ENCODE measurements around the gene APPL1.

Gene APPL1, protein sequence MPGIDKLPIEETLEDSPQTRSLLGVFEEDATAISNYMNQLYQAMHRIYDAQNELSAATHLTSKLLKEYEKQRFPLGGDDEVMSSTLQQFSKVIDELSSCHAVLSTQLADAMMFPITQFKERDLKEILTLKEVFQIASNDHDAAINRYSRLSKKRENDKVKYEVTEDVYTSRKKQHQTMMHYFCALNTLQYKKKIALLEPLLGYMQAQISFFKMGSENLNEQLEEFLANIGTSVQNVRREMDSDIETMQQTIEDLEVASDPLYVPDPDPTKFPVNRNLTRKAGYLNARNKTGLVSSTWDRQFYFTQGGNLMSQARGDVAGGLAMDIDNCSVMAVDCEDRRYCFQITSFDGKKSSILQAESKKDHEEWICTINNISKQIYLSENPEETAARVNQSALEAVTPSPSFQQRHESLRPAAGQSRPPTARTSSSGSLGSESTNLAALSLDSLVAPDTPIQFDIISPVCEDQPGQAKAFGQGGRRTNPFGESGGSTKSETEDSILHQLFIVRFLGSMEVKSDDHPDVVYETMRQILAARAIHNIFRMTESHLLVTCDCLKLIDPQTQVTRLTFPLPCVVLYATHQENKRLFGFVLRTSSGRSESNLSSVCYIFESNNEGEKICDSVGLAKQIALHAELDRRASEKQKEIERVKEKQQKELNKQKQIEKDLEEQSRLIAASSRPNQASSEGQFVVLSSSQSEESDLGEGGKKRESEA

DNA sequence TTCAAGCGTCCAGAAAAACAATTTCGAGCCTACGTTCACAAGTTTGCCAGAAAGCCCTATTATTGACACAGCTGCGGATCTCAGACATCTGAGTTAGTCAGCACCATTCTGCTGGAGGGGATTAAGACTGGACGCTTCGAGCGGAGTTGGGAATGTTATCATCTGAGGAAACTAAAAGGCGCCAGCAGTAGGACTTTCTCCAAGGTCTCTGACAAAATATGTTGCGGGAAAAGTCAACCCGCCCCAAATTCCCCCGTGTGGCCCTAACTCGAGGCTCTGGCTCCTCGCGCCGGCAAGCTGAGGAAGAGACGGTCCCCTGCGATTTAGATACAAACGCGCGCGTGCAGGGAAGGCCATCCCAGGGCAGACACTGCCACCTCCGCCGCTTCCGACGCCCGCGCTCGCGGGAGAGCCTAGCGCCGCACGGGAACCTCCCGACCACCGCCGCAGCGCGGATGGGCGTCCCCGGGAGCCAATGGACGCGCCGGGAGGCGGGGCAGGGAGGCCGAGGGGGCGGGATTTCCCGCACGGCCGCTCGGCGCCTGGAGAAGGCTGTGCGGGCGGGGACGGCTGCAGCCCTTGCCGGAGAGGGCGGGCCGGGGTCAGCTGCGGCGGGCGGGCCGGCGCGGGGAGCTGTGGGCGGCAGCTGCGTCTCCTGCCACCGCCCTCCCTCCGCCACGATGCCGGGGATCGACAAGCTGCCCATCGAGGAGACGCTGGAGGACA lies at the start of gene APPL1:
TSS of gene APPL1 (plus strand) at position 526 of the 726 bp plus-strand sequence. CDS start at position 681, 155 bp downstream.
- DNase-seq, result peak; percentile 80

DNA sequence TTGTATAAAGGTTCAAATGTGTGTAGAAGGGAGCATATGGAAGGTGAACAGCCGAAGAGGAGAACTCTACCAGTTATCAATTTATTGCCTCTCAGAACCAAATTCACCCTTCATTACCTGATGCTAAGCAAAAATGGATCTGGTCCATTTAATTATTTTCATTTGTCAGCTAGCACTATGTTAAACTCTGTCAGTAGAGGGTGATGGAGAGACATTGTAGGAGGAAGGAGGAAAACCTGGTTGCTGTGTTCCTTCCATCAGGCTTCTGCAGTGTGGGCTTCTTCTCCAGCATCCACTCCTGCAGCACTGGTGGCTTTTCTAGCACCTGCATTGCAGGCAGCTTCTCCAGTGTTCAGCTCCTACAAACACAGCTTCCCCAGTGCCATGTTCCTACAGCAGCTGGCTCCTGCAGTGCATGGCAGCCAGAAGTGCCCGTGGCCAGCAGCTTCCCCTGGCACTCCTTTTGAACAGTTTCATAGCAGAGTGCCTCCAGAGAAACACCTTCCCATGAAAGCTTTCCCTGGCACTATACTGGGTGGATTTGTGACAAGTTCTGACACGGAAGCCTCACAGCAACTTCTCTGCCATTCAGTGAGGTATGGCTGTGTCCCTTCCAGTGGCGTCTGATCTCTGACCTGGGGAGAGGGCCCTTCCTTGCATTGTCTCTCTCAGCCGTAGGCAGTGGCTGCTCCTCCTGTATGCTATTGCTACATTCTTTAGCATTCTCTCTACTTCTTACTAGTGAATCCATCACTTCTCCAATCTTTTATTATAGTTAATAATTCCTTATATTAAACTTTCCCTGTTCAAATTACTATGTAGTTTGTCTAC lies 47.7 kb upstream of the APPL1 start:
- no peak for DNase-seq

DNA sequence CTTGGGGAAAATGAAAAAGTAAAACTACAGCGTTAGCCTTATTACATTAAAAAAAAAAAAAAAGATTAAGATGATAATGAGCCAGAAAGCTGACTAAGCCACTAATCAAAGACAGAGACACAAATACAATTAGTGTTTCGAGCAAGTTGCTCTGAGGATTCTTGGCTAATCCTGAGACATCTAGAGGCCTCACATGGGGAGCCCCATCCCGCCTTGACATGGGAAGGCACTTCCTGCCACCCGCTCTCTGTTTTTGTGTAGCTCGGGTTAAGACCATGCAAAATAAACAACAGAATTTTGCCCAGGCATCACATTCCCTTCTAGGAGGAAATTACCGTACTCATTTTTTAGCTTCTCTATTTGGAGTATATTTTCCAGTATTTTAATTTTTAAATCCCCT lies 43.0 kb upstream of the APPL1 start:
- DNase-seq, result no peak

DNA sequence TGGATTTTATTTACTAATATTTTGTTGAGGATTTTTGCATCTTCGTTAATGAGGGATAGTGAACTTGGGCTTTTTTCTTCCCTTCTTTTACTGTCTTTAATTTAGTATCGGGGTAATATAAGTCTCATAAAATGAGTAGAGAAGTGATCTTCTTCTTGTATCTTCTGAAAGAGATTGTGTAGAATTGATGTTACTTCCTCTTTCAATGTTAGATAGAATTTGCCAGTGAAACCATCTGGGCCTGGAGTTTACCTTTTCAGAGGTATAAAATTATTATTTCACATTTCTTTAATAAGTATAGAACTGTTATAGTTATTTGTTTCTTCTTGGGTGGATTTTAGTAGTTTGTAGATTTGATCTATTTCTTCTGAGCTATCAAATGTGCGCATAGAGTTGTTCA lies 35.5 kb upstream of the APPL1 start:
- no peak for DNase-seq

DNA sequence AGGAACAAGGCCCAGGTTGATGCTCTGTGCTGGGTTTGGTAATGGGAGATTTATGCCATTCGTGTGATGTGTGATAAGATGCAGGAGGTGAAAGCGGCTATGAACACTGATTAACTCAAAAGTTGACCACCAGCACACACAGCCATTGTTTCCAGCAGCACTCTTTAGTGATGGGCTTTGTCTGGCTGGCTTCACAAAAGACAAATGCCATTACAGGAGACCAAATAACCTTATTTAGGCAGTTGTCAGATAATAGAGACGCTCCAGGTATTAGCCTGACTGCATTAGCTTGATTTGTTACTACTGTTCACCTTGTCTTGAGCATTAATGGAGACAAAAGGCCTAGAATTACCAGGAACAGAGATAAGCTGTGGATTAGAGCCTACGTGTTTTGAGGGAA lies 32.9 kb upstream of the APPL1 start:
- DNase-seq, result no peak

DNA sequence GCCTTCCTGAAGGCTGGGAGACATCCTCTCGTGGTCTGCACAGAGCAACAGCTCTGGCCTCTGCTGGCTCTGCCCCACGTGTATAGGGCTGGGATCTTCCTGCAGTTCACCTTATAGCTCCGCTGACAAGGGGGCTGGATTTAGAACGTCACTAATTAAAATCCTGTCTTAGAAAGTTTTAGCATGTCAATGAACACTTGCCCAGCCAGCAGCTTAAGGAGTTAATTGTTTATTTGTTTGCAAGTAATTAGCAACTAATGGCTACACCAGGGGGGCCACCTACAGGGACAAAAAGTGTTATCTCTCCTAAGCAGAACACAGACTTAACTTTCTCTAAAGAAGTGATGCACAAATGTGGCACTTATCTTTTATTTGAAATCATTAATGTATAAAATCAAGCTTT lies 27.6 kb upstream of the APPL1 start, which contains the start of gene HESX1:
TSS of gene HESX1 (minus strand) at position 84 of the 403 bp plus-strand sequence. CDS start at position 24, 60 bp downstream.
- no peak for DNase-seq

DNA sequence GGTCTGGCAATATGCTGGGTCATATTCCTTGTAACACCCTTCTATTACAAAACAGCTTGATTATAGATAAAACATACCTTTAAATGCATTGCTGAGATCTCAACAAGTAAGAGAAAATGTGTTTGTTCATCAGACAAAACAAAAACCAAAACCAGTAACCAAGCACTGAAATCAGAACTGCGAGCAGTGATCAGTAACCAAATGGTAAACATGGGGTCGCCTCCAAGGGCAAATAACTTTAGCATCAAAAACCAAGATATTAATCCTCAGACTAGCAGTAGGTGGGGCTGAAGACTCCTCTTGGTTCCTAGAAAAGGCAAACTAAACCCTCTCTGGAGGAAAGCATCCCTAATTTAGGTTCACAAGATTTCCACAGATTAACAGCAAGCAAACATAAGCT lies 21.1 kb upstream of the APPL1 start:
- no peak for DNase-seq

DNA sequence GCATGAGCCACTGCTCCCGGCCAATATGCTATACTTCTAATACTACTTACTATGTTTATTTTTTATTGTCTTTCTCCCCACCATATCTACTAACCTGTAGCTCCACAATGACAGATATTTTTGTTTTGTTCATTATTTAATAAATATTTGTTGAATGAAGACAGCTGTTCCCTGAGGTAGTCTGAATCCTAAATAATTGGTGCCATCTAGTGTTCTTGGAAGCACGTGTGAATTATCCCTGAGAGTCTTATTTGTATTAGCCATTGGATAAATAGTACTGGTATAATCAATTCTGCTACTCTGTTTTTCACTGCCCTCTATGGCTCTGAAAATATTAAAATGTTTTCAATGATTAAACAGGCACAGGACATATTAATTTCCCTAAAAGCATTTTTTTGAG lies 5.6 kb upstream of the APPL1 start:
- DNase-seq, result no peak

DNA sequence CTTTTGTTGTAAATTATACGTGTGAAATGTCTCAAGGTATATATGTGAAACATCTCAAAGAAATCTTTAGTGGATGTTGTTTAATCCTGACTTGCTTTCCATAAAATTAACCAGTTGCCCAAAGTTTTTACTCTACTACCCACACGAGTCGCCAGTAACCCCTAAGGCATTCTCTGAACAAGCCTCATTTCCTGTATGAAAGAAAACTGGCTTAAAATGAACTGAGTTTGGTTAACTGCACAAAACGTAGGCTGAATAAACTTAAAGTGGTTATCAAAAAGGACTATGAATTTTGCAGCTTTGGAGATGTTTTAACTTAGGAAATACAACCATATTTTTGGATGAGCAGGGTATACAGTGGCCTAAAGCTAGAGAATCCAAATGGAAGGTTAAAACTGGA lies 2.7 kb upstream of the APPL1 start:
- no peak for DNase-seq

DNA sequence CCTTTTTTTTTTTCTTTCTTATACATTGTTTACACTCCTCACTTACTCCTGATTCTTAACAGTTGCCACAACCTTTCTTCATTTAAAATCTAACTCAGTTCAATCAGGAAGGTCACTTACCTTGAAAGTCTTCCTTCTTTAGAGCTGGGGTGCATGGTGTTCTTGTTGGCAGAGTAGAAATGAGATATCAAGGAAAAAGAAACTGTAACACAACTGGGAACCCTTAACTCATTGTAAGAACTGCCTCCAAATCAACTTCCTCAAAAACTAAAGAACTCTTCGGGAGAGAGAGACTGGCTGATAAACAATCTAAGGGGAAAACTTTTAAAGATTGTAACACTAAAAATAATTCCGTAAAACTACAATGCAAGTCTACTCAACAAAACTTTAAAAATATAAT lies 1.4 kb upstream of the APPL1 start:
- DNase-seq, result no peak

DNA sequence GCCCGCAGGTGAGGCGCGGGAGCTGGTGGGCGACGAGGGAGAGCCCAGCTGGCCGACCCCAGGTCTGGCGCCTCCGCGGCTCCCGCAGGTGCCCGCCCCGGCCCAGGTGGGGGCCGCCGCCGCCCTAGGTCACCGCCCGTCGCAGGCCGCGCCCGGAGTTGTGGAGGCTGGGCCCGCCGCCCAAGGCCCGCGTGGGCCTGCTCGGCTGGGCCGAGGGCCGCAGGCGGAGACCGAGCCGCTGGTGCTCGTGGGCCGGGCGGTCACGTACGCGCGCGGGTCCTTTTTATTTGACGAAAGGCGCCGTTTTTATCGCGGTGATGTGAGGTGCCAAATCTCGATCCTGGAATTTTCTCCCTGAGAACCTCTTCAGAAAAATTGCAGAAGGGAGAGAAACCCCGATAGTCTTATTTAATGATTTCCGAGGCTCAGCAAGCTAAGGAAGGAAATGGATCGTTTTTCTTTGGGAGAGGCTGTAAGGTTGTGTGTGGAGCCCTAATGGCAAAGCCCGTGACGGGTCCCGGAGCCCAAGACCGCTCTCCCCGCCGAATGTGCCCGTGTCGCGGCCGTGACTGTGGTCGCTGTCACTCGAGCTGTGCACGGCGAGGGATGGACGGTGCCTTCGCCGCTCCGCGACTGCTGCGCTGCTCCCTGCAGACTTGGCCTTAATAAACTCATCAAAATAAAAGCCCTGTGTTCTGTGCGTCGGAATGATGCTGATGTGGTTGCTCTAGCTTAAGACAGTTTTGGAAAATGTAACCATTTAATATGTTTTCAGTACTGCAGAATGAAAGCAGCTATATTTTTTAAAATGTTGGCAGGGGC lies 612 bp downstream of the APPL1 start:
- peak; percentile 44 for DNase-seq

DNA sequence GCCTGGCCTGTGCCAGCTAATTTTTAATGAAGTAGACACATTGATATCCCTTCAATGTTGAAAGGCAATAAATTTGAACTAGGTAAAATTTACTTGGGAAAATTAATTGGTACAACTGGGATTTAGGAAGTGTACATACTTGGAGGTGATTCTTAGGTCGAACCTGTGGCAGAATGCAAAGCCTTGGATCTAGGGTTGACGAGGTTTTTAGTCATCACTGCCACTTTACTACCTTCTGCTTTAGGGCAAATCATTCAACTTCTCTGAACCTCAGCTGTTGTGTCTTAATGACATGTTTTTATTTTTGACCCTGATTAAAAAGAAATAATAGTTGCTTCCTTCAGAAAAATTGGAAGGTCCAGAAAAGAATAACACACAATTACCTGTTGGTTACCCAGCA lies 2.5 kb downstream of the APPL1 start:
- DNase-seq, result no peak

DNA sequence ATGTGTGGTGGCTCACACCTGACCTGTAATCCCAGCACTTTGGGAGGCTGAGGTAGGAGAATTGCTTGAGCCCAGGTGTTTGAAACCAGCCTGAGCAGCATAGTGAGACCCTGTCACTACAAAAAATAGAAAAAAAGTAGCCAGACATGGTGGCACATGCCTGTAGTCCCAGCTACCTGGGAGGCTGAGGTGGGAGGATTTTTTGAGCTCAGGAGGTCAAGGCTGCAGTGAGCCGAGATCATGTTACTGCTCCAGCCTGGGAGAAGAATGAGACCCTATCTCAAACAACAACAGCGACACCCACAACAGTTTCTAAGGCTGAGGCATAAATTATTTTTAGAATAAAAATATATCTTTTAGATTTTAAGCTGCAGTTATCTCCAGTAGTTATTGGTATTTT lies 6.3 kb downstream of the APPL1 start:
- DNase-seq, result no peak

DNA sequence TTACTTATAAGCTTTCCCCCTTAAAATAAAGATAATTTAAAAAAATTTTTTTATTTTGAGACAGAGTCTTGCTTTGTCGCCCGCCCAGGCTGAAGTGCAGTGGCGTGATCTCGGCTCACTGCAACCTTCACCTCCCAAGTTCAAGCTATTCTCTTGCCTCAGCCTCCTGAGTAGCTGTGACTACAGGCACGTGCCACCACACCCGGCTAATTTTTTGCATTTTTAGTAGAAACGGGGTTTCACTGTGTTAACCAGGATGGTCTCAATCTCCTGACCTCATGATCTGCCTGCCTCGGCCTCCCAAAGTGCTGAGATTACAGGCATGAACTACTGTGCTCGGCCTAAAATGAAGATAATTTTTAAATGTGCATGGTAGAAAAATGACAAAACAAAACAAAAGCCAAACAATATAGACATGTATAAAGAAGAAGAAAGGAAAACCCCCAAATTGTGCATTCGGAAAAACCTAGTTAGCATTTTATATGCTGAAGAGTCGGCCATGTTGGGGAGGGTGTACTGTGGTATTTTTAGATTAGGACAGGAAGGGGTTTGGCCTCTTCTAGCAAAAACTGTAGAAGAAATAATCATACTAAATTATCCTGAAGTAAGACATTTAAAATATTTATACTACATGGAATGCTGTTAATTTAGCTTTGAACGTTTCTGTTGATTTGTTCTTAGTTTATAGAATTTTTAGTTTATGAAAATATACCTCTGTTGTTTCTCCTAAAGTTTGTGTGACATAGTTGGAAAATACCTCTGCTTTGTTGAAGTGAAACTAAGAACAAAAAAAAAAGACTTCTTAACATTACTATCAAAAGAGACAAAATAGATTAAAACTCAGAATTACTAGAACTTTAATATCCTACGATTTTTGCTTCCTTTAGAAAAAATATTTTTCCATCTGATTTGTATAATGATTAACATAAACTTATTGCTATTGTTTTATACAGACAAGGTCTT lies 7.4 kb downstream of the APPL1 start:
- no peak for DNase-seq

DNA sequence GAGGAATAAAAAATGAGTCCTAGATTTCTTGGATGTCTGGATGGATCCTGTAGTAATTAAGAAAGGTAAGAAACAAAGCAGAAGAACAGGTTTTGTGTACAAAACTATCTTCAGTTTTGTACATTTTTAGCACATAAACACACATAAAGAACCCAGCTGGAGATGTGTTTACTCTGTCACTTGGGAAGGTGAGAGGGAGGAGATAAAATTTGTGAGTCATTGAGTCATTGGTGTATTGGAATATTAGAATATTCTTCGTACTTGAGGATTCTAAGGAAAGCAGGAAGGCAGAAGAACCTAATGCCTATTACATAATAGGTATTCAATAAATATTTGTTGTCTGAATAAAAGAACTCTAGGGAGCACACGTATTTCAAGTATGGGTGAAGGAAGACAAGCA lies 17.4 kb downstream of the APPL1 start:
- DNase-seq, result no peak

DNA sequence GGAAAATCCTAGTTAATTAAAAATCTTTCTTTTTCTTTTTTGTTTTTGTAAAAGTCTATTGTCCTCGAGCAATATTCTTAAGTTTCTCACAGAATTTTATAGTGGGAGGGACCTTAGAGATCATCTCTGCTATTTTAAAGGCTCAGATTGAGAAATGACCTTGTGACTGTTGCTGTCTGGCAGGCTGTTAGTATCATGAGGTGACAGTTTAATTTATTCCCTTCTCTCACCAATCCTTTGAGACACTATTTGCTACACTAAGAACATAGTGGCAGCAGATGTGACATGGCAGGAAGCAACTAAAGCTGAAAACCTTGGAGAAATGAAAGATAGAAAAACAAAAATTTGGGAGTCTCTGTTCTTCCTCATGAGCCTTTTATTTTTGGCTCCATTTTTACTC lies 24.9 kb downstream of the APPL1 start:
- DNase-seq, result no peak

DNA sequence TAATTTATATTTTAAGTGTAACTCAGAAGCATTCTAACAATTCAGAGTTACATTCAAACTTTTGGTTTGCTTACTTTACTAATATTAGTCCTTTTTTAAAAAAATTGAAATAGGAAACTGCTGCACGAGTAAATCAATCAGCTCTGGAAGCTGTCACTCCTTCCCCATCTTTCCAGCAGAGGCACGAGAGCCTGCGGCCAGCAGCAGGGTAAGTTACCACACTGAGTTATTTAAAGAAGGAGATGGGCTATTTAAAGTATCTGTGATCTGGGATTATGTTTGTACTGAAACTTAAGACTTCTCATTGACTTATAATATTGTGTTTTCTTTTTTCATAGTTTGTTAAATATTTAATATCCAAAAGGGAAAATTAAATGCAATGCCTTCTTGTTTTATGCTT lies 29.3 kb downstream of the APPL1 start:
- no peak for DNase-seq

DNA sequence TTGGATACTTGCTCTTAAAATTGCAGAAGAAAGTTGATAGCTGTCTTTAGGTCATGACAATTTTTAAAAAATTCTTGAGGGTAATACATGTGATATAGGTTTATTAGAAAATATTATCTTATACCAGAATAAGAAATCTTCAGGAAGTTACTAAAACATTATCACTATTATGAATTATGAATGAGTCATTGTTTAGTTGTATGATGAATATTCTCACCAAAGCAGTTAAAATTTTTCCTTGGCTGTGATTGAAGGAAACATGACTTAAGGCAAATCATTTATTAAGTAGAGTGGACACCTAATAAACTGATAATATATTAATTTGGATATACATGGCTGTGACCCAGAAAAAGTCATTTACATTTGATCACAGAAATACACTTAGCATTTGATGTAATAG lies 30.1 kb downstream of the APPL1 start:
- DNase-seq, result no peak

DNA sequence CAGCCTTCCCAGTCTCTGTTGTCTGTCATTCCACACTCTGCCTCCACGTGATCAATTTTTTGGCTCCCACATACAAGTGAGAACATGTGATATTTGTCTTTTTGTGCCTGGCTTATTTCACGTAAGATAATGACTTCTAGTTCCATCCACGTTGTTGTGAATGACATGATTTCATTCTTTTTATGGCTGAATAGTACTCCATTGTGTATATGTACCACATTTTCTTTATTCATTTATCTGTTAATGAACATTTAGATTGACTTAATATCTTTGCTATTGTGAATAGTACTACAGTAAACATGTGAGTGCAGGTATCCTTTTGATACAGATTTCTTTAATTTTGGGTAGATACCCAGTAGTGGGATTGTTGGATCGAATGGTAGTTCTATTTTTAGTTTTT lies 33.6 kb downstream of the APPL1 start:
- DNase-seq, result no peak

DNA sequence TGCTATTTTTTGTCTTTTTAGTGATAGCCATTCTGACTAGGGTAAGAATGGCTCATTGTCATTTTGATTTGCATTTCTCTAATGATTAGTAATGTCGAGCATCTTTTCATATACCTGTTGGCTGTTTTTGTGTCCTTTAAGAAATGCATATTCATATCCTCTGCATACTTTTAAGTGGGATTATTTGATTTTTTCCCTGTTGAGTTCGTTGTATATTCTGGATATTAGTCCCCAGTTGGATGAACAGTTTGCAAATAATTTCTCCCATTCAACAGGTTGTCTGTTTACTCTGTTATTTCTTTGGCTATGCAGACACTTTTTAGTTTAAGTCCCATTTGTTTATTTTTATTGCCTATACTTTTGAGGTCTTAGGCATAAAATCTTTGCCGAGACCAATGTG lies 34.4 kb downstream of the APPL1 start:
- DNase-seq, result no peak

DNA sequence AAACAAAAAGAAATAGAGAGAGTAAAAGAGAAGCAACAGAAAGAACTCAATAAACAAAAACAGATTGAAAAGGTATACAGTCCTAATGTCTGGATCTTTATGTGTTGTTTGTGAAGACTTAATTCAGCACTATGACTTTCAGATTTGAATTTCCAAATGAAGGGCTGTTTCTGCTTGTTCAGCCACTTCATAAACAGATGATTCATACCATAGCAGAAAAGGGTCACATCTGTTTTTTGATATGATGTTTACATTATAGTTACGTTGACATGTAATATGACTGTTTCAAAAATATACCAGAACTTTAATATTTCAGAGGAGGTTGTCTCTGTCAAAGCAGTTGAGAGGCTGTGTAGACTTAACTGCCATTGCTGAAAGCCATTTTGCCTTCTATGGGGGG lies 40.9 kb downstream of the APPL1 start:
- DNase-seq, result no peak

All from CD4-positive, alpha-beta T cell treated with Interleukin-4 for 4 hours (primary cell).